HG03457 (cell line): ENCODE data around the gene UBL7.
"Not testable (repeated sequence)": the region's sequence is repeated elsewhere in the genome, so short reads cannot be mapped to it uniquely, and the experiment has no call there.

Experiments used
- ATAC-seq: cut with Tn5 transposase; IDR thresholded peaks from one replicate; pipeline ENCODE4 v1.9.1; 2021; ENCODE audit warnings: moderate number of reproducible peaks; ENCODE audit not compliant: unreplicated experiment

Gene UBL7, protein sequence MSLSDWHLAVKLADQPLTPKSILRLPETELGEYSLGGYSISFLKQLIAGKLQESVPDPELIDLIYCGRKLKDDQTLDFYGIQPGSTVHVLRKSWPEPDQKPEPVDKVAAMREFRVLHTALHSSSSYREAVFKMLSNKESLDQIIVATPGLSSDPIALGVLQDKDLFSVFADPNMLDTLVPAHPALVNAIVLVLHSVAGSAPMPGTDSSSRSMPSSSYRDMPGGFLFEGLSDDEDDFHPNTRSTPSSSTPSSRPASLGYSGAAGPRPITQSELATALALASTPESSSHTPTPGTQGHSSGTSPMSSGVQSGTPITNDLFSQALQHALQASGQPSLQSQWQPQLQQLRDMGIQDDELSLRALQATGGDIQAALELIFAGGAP

DNA sequence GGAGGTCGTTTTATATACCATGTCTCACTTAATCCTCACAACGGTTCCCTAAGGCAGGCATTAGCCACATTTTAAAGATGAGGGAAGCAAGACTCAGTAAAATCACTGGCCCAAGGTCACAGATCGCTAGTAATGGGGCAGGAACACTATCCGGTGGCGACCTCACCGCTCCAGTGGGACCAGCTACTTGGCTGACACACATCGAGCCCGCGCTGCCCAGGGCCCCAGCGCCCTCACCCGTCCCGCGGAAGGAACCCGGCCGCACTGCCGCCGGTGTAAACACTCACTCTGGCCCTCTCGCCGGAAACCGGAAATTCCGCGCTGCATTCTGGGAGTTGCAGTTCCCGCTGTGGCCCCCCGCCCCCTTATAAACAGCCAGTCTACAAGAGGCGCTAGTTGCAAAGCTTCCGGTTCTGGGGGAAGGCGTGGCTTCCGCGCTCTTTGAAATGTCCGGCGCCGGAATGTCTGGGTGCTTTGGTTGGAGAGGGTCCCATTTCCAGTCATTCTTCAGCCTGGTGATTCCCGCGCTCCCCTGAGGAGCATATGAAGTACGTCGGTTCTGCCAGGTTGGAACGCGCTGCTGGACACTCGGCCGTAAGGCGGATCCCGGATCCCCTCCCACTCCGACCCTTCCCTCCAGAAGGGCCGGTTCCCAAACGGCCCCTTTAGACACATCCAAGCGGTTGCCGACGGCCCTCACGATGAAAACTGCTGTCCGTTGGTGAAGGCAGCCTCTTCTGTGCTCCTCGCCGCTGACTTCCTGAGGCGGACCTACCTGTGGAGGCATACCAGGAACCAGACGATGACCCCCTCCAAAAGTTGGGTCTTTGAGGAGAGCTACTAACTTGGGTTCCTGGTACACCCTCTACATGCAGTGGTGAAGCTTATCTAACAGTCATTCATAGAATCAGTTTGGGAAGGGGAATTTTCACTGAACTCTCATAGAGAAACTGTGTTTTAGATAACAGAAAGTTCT lies at the start of gene UBL7:
UBL7 (minus strand) TSS at position 290 of the 976 bp plus-strand sequence. CDS start 2,293 bp downstream, outside the sequence.
- ATAC-seq: peak; percentile 62

DNA sequence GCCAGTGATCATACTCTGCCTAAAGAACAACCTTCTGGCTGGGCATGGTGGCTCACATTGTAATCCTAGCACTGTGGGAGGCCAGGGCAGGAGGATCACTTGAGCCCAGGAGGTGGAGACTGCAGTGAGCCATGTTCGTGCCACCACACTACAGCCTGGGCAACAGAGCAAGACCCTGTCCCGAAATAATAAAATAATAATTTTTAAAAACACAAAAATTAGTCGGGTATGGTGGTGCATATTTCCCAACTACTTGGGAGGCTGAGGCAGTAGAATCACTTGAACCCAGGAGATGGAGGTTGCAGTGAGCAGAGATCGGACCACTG lies 45.5 kb upstream of the UBL7 start:
- ATAC-seq: no peak

DNA sequence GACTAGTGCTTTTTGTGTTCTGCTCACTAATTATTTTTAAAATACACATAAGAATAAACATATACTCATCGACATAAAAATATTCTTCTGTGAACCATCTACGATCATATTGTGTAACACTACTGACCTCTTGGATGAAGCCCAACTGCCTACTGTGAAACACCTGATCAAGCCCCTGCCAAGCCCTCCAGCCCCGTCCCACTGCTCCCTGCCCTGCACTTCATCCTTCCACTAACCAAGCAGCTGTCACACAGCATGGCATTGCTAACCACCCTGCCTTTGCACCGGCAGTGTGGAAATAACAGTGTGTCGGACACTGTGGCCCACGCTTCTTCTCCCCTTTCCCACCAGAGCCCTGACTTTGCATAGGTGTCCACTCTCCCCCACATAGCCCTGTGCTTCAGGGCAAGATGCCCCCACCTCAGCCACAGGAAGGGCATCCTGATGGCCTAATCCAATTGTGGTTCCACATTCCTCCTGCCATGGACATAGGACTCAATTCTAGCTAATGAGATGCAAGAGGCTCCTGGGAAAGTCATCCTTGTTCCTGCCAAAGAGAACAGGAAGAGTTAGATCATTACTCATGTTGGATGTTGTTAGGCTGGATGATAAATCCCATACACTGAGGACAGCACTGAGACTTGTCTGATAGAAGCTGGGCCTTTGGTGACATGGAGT lies 45.0 kb upstream of the UBL7 start:
- ATAC-seq: no peak

DNA sequence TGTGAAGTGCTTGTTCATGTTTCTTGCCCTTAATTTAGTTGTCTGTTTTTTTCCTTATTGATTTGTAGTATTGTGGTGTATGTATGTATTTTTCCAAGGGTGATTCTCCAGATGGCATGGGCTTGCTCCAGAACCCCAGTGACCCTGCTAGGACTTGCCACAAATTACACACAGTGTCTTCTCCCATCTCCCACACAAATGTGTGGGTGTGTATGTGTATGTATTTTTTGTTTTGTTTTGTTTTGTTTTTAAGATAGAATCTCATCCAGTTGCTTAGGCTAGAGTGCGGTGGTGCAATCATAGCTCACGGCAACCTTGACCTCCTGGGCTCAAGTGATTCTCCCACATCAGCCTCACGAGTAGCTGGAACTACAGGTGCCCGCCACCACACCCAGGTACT lies 43.9 kb upstream of the UBL7 start:
- no peak for ATAC-seq

DNA sequence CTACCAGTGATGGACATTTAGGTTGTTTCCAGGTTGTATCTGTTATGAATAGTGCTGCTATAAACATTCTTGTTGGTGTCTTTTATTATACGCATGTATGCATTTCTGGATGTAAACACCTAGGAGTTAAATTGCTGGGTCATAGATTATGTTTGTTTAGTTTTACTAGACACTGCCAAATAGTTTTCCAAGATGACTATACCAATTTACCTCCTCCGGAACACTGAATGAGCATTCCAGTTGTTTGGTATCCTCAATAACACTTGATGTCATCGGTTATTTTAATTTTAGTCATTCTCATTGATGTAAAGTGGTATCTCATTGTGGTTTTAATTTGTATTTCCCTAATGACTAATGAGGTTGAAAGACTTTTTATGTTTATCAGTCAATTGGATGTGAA lies 43.5 kb upstream of the UBL7 start:
- ATAC-seq: no peak

DNA sequence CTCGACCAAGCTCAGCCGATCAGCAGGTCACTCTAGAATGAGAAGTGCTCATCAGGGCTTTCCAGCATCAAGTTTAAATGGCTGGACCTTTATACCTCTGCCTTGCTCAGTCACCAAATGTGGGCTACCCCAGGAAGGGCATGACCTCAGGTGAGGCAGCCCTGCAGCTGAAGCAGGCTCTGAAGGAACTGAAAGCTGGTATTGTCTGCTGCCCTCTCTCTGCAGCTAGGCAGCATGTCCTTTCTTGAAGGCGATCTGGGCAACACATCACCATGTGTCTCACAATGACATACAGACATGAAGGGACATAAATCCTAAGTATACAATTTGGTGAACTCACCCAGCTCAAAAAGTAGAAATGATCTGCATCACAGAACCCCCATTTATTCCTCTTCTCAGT lies 41.3 kb upstream of the UBL7 start:
- ATAC-seq: no peak

DNA sequence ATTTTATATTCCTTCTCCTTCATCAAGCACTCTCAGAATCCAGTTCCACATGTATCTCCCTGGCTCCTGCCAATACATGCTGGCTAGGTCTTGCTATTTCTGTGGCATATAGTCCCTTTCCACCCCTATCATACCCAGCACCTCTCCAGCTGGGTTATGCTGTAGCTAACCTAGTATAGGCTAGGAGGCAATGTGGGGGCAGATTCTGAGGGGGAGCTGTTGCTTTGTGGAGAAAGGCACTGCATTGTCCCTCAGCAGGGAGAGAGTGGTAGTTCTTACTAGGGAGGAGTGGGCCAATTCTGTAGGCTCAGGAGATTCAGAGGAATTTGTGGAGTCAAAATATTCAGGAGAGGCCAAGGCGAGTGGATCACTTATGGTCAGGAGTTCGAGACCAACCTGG lies 39.4 kb upstream of the UBL7 start:
- ATAC-seq: no peak

DNA sequence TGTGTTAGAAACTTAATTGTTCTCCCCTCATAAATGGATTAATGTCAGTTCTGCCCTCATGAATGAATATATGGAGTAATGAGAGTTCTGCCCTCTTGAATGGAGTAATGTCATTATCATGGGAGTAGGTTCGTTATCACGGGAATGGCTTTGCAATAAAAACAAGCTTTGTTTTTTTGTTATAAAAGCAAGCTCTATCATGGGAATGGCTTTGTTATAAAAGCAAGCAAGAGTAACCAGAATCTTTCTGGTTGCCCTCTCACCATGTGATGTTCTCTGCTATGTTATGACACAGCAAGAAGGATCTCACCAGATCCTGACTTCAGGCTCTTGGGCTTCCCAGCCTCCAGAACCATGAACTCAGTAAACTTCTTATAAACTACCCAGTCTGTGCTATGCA lies 38.4 kb upstream of the UBL7 start:
- no peak for ATAC-seq

DNA sequence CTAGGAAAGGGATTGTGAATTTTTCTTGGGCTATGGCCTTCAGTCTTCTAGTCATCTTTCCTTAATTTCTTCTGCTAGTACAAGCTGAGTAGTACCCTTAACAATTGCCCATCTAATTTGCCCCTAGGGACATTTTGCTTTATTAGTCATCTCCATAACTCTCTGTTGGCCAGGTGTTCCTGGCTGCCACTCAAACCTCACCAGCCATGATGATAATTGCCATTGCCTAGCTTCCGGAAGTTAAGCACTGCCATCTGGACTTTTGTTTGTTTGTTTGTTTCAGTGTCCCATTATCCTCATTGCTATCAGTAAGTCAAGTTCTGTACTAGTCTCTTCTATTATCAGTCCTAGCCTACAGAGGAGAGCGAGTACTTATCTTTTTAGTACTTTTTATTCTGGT lies 36.6 kb upstream of the UBL7 start:
- ATAC-seq: no peak

DNA sequence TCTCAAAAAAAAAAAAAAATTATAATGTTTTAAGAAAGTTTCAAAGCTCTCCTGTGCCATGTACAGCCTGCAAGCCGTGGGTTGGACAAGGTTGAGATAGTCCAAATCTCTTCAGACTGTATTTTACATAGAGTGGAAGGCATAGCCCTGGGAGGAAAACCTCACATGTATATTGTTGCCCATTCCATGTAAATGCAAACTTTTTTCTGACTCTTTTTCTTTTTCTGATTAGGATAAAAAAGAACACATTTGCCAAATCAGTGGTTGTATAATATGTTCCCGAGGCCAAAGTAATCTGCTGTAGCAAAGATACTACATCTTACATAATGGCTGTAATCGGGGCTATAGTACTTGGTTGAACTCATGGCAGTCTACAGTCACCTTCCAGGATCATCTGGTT lies 35.7 kb upstream of the UBL7 start:
- no peak for ATAC-seq

DNA sequence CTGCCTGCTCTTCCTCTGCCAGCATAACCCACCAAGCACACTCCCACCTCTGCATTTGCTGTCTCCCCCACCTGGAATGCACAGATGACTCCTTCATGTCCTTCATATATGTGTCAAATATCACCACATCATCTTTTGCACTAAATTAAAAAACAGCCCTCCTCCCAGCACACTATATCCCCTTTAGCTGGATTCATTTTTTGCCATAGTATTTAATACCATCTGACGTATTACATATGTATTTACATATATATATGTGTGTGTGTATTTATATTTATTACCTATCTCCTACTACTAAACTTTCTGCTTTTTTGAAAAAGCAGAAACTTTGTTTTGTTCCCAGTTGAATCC lies 29.4 kb upstream of the UBL7 start:
- ATAC-seq: no peak

DNA sequence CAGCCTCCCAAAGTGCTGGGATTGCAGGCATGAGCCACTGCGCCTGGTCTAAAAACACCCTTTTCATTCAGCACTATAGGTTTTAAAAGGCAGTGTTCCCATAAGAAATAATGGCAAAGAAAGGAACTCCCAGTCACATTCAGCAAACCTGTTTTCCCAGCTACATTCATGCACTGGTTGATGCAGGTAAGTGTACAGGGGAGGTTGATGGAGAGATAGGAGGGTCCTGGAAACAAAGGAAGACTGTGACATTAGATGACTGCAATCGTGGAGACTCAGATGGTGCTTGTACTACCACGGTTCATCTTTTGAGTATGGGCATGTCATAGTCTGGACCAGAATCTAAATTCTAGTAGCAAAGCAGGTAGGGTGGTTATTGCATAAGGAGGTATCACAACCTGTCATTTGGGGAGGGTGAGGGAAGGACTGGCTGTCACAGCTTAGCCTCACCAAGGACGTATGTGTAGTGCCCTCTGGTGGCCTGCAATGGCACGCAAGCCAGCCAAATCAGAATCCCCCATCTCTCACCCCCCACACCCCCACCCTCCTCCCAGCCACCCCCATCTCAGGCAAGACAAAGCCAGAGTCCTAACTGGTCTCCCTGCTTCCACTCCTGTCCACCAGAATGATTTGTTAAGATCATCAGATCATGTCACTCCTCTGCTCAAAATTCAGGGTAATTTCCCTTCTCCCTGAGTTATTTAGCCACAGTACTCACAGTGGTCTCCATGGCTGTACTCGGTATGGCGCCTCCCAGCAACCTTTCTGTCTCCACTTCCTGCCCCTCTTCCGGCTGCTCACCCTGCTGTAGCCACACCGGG lies 28.8 kb upstream of the UBL7 start:
- no peak for ATAC-seq

DNA sequence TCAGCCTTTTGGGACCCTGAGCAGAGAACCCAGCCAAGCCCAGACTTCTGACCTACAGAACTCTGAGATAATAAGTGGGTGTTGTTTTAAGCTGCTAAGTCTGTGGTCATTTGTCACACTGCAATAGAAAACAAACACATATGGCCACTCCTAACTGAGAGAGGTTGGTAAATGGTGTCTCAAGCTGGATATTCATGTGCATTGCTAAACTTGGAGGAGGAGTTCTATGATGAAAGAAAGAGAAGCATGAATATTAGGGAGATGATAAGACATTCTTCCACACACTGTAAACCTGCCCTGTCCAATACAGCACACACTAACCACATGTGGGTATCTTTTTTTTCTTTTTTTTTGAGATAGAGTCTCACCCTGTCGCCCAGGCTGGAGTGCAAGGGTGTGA lies 27.8 kb upstream of the UBL7 start:
- no peak for ATAC-seq

DNA sequence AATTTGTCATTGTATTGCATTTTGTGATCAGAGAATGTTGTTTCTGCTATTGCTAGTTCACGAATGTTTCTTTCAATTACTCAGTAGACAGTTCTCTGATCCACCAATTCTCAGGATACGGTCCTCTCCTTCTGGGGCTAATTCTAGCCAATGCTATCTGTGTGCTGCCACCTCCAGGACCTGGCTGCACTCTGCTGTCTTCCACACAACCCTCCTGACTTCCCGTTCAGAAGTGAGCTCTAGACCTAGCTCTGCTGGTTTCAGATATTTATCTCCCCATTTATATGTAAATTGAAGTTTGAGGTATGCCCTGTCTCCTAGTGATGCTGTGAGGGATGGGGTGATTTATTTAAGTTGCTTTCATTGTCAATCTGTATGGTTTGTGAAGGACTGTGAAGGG lies 21.7 kb upstream of the UBL7 start:
- no peak for ATAC-seq

DNA sequence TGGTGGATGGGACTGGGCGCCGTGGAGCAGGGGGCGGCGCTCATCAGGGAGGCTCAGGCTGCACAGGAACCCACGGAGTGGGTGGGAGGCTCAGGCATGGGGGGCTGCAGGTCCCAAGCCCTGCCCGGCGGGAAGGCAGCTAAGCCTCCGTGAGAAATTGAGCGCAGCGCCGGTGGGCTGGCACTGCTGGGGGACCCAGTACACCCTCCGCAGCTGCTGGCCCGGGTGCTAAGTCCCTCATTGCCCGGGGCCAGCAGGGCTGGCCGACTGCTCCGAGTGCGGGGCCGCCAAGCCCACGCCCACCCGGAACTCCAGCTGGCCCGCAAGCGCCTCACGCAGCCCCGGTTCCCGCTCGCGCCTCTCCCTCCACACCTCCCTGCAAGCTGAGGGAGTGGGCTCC lies 19.4 kb upstream of the UBL7 start:
- ATAC-seq: not testable (repeated sequence)

DNA sequence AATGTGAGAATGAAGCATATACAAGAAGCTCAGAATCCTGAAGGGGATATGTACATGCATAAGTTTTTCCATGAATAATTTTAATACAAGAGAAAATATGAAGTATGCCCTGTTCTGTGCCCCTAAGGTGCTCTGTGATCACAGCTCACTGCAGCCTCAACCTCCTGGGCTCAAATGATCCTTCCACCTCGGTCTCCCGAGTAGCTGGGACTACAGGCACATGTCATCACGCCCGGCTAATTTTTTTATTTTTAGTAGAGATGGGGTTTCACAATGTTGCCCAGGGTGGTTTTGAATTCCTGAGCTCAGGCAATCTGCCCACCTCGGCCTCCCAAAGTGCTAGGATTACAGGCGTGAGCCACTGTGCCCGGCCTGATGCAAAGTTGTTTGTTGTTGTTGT lies 10.7 kb upstream of the UBL7 start:
- ATAC-seq: not testable (repeated sequence)

DNA sequence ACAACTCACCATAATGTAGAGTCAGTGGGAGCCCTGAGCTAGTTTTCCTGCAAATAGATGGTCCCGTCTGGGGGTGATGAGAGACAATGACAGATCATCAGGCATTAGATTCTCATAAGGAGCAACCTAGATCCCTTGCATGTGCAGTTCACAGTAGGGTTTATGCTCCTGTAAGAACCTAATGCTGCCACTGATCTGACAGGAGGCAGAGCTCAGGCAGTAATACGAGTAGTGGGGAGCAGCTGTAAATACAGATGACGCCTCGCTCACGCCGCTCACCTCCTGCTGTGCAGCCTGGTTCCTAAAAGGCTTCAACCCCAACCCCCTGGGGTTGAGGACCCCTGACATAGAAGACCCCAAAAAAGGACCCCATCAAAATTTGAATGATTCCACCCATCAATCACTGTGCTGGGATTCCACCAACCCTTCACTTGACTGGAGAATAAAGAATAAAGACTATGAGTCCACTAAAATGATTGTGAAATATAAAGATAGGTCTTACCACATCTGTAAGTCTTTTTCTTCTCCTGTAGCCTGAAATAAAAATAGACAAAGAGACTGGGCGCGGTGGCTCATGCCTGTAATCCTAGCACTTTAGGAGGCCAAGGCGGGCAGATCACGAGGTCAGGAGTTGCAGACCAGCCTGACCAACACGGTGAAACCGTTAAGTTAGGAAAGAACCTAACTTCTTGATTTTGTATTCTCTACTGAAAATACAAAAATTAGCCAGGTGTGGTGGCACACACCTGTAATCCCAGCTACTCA lies 9.9 kb upstream of the UBL7 start:
- no peak for ATAC-seq

DNA sequence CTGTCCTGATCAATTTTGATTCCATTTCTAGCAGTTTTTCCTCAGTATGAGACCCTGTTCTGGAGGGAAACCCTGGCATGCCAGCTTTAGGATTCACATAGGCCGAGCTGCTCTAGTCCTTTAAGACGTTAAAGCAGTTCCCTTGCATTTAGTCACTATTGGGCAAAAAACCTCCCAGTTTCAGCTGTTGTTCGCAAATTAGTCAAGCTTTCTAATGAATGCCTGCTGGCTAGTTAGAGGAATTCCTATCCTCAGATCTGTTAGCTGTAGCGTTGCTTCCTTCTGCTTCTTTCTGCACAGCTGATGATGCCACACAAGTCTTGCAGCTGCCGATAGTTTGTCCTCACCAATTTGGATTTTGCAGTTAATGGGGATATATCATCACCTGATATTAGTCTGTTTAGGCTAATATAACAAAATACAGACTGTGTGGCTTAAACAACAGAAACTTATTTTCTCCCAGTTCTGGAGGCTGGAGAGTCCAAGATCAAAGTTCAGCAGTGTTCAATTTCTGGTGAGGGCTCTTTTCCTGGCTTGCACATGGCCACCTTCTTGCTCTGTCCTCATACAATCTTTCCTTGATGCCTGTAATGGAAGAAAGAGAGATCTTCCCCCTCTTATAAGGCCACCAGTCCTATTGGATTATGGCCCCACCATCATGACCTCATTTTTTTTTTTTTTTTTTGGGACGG lies 7.5 kb upstream of the UBL7 start:
- no peak for ATAC-seq

DNA sequence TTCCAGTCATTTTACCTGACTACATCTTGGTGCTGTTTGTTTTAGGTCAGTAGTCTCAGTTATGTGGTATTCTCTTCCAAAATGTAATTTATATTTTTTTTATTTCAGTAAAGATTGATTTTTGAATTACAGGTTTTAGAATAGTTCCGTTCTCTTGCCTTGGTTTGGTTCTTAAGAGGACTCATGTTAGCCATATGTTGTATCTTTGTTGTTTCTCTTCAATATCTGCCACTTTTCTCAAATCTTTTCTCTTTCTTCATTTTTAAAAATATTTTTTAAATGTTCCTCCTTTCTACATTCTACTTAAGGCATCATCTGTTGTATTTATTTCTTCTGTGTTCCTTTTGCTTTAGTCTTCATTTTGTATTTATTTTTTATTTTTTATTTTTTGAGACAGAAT lies 5.6 kb upstream of the UBL7 start:
- ATAC-seq: no peak

DNA sequence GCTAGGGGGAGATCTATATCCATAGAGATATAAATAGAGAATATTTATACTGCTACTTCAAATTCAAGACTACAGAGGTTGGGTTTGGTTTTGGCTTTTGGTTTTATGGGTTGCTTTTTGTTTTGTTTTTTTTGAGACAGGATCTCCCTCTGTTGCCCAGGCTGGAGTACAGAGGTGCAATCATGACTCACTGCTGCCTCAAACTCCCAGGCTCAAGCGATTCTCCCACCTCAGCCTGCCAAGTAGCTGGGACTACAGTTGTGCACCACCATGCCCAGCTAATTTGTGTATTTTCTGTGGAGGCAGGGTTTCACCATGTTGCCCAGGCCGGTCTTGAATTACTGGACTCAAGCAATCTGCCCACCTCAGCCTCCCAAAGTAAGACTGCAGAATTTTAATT lies 3.9 kb upstream of the UBL7 start:
- ATAC-seq: no peak
